GM06990 (cell line): ENCODE results near the gene KNTC1.

Experiments used
- DNase-seq: peaks from one replicate; pipeline ENCODE4 v3.0.0-alpha.2; 2011; ENCODE audit not compliant: insufficient read length; ENCODE audit errors: extremely low read depth
- H3K27me3 ChIP-seq: replicated peaks from 2 replicates; pipeline ENCODE4 v1.6.0; 2011; ENCODE audit warnings: low read length; ENCODE audit not compliant: control insufficient read depth, insufficient read depth
- H3K36me3 ChIP-seq: 2 replicates; pipeline ENCODE4 v1.5.1; 2011; ENCODE audit warnings: low read length; ENCODE audit not compliant: control insufficient read depth, insufficient read depth
- H3K4me3 ChIP-seq: replicated peaks from 2 replicates; pipeline ENCODE4 v1.5.1; 2011; ENCODE audit warnings: low read depth, mild to moderate bottlenecking, control low read depth, low read length
- TF ChIP-seq, protein P1 (sequence below): IDR thresholded peaks from 2 replicates; pipeline ENCODE4 v1.5.1; 2011; ENCODE audit warnings: low read length, control low read depth, mild to moderate bottlenecking, inconsistent platforms; ENCODE audit not compliant: insufficient read depth, poor library complexity, severe bottlenecking

The KNTC1 gene

DNA sequence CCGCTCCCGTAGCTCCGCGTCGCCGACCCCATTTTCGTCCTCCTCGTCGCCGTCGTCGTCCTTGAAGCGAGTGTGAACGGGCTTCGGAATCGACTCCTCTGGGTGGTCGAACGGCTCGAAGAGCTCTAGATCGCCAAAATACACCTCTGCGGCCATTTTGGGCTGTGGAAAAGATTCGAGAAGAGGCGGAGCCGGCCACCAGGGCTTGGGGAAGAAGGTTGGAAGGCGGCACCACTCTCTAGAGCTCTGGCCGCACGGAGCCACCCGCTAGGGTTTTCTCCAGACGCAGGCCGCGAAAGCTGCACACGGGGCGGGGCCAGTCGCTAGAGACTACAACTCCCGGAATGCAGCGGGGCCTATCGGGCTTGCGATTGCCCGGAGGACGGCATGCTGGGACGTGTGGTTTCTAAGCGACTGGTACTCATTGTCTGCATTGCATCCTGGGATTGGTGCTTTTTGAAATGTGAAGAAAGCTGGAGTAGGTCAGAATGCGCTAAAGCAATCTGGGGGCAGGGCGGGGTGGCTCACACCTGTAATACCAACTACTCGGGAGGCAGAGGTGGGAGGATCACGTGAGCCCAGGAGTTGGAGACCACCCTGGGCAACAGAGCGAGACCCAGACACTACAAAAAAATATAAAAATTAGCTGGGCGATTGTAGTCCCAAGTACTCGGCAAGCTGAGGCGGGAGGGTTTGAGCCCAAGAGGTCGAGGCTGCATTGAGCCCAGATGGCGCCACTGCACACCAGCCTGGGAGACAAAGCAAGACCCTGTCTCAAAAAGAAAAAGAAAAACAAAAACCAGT lies 26.2 kb upstream of the KNTC1 start, which contains the start of gene ZCCHC8:
ZCCHC8 (minus strand) TSS at position 248 of the 804 bp plus-strand sequence; CDS start at position 156, 92 bp downstream.
- TF ChIP-seq, protein P1, sequence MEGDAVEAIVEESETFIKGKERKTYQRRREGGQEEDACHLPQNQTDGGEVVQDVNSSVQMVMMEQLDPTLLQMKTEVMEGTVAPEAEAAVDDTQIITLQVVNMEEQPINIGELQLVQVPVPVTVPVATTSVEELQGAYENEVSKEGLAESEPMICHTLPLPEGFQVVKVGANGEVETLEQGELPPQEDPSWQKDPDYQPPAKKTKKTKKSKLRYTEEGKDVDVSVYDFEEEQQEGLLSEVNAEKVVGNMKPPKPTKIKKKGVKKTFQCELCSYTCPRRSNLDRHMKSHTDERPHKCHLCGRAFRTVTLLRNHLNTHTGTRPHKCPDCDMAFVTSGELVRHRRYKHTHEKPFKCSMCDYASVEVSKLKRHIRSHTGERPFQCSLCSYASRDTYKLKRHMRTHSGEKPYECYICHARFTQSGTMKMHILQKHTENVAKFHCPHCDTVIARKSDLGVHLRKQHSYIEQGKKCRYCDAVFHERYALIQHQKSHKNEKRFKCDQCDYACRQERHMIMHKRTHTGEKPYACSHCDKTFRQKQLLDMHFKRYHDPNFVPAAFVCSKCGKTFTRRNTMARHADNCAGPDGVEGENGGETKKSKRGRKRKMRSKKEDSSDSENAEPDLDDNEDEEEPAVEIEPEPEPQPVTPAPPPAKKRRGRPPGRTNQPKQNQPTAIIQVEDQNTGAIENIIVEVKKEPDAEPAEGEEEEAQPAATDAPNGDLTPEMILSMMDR, result peak; percentile 41
- DNase-seq, result peak; percentile 97
- H3K27me3 ChIP-seq, result no peaks in the 10 kb centered on the region
- peak within 1 kb of the TSS; percentile 82 for H3K4me3 ChIP-seq
- peaks cover 2% of the 10 kb centered on the region for H3K36me3 ChIP-seq

DNA sequence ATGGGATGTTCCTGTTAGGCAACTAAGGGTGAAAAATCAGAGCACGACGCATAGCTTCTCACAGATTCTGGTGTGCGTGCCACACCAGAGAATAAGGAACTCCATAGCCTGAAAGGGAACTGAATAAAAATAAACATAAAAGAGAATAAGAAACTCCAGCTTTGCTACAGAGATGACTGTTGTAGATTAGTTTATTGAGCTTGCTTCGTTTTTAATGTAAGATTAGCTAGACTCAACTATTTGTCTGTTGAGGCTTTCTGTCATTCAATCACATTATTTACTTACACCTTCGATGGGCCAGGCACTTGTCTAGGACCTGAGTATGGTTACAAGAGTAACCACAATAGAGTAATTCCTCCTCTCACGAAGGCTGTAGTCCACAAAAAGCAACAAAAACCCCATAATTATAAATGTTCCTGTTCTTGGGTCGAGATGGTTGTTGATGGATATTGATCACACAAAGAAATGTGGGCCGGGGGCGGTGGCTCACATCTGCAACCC lies 25.5 kb upstream of the KNTC1 start:
- Histone ChIP-seq H3K4me3 (peak overlapping the region; percentile 52), H3K36me3 (peaks cover 5% of the 10 kb centered on the region), H3K27me3 (no peaks in the 10 kb centered on the region)
- DNase-seq, result peak; percentile 38
- TF ChIP-seq, protein P1, result no peak

DNA sequence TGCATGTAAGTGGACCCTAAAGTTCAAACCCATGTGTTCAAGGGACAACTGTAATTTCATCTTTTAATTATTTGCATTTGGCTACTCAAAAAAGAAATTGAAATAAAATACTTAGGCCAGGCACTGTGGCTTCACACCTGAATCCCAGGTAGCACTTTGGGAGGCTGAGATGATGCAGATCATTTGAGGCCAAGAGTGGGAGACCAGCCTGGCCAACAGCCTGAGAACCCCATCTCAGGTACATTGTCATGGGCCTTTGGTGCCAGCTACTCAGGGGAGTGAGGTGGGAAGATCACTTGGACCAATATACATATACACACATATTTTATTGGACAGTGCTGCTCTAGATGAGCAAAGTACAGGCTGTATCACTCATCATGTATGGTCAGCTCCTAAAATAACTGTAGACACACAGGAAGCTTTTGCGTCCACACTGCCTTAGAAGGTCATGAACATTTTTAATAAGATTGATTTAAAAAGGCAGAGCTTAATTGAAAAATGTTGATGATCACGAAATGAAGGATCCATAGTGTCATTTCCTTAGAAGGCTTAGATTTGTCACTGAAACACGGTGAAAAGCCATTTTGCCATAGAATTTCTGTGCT lies 23.8 kb upstream of the KNTC1 start:
- TF ChIP-seq, protein P1, result no peak
- Histone ChIP-seq H3K36me3 (peaks cover 14% of the 10 kb centered on the region), H3K4me3 (no peak overlapping the region), H3K27me3 (no peaks in the 10 kb centered on the region)
- DNase-seq, result no peak

DNA sequence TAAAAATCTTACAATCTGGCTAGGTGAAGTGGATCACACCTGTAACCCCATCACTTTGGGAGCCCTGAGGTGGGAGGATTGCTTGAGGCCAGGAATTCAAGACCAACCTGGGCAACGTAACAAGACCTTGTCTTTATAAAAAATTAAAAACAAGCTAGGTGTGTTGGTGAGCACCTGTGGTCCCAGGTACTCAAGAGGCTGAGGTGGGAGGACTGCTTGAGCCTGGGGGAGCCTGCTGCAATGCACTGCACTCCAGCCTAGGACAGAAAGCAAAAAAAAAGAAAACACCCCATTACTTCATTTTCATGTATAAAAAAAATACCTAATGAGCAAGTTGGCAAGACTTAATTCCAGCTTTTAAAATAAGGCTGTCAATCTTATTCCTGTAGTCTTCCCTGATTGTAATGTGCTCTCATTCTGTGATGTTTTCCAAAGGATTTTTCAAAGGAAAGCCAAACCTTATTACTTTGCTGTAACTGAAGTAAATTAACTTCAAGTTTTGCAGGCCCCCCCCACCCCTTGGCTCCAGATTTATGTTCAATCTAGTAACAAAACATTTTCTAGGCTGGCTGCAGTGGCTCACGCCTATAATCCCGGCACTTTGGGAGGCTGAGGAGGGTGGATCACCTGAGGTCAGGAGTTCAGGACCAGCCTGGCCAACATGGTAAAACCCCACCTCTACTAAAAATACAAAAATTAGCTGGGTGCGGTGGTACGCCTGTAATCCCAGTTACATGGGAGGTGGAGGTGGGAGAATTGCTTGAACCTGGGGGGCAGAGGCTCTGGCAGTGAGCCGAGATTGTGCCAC lies 23.1 kb upstream of the KNTC1 start:
- no peak for DNase-seq
- TF ChIP-seq, protein P1, result no peak
- no peaks in the 10 kb centered on the region for H3K27me3 ChIP-seq
- no peak overlapping the region for H3K4me3 ChIP-seq
- peaks cover 14% of the 10 kb centered on the region for H3K36me3 ChIP-seq

DNA sequence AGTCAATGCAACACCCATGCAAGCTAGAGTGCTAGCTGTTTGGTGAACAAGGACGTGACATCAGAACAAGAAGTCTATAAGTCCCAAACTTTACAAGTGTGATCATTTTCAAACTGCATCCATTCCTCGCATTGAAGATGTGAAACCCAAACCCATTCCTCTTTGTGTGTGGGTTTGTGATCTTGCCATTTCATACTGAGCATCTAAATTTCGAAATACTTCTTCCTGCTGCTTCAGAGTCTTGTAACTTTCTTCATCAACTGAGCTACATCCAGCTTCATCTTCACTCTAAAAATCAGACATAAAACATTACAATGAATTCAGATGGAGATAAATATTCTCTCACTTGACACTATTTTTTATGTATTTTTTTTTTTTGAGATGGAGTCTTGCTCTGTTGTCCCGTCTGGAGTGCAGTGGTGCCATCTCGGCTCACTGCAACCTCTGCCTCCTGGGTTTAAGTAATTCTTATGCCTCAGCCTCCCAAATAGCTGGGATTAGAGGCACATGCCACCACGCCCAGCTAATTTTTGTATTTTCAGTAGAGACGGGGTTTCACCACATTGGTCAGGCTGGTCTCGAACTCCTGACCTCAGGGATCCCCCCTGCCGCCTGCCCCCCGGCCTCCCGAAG lies 21.5 kb upstream of the KNTC1 start:
- Histone ChIP-seq H3K4me3 (no peak overlapping the region), H3K27me3 (no peaks in the 10 kb centered on the region), H3K36me3 (peaks cover 15% of the 10 kb centered on the region)
- TF ChIP-seq, protein P1, result no peak
- no peak for DNase-seq
